Ovary (tissue), 3 donors: ENCODE measurements around the gene SRD5A3.

Experiments used
- CTCF ChIP-seq, 3 donors: fragments of 450-650 bp in 2 of 3; fragments of 200-600 bp in 1 of 3; IDR thresholded peaks; one replicate each; pipeline versions ENCODE4 v1.5.1 to v1.8.0; 2016 to 2022; ENCODE audit warnings: antibody characterized with exemption in 3 of 3, mild to moderate bottlenecking in 1 of 3
- POLR2A ChIP-seq: fragments of 450-650 bp; IDR thresholded peaks from one replicate; pipeline ENCODE4 v1.6.1; 2017; ENCODE audit warnings: antibody characterized with exemption, mild to moderate bottlenecking, moderate library complexity
- donor health status: DM: no; HTN: no; CAD: no.

DNA sequence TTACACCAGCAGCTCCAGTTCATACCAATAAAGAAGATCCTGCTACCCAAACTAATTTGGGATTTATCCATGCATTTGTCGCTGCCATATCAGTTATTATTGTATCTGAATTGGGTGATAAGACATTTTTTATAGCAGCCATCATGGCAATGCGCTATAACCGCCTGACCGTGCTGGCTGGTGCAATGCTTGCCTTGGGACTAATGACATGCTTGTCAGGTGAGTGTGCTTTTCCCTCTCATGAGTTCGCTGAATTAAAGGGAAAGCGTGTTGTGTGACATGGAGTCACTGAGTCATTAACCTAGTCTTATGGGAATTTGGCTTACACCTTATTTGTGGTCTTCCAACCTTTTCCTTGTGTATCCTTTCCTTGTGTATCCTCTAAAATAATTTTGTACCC is 65.6 kb downstream of the SRD5A3 start:
- TF ChIP-seq POLR2A (no peak), CTCF (IDR thresholded peaks at IDR 0.05) (no peak)
